IMR-90 (cell line): ENCODE data around the gene SPON1. TPM values are rescaled to one million over a fixed set of nuclear protein-coding genes. Genes with fewer than 3 reads are reported as not detected.

Experiments used
- ATAC-seq: fragments of 200-7000 bp; cut with Tn5 transposase; 2 replicates; pipeline ENCODE4 v1.9.1; 2020; ENCODE audit warnings: low read depth, mild to moderate bottlenecking, moderate library complexity
- BruUV-seq: library from RNA; stranded (reverse); fragments of 400-500 nt; replicated peaks from 2 replicates; lab custom pipeline; 2021; lab: Mats Ljungman, UMichigan
- CTCF ChIA-PET: fragments of 300-600 bp; formaldehyde crosslinking; extraction: SDS; loops from one replicate; lab custom pipeline; 2021; ENCODE audit warnings: antibody characterized with exemption; lab: Yijun Ruan, JAX
- POLR2A ChIA-PET: fragments of 300-600 bp; sonication (Branson Sonifier 250); formaldehyde crosslinking; loops from one replicate; lab custom pipeline; 2022; ENCODE audit warnings: antibody characterized with exemption; ENCODE audit not compliant: unreplicated experiment; lab: Charles Lee
- DNase-seq: peaks from one replicate; pipeline ENCODE4 v3.0.0; 2013
- H2AFZ ChIP-seq: replicated peaks from 2 replicates; pipeline ENCODE3; 2013; ENCODE audit warnings: low read length, mild to moderate bottlenecking; ENCODE audit not compliant: poor library complexity
- H2AK5ac ChIP-seq: 2 replicates; pipeline ENCODE4 v1.6.1; 2013; ENCODE audit warnings: low read depth, low read length, inconsistent platforms
- H2AK9ac ChIP-seq: replicated peaks from 2 replicates; pipeline ENCODE3; 2013; ENCODE audit warnings: mild to moderate bottlenecking, low read depth, low read length, moderate library complexity; ENCODE audit not compliant: poor library complexity
- H2BK120ac ChIP-seq: 2 replicates; pipeline ENCODE4 v1.6.1; 2013; ENCODE audit warnings: low read depth, low read length, inconsistent platforms
- H2BK15ac ChIP-seq: 3 replicates; pipeline ENCODE4 v1.6.1; 2013; ENCODE audit warnings: low read depth, low read length, inconsistent platforms
- H2BK20ac ChIP-seq: 2 replicates; pipeline ENCODE4 v1.6.1; 2013; ENCODE audit warnings: low read depth, mild to moderate bottlenecking, inconsistent platforms, low read length, moderate library complexity
- H2BK5ac ChIP-seq: 2 replicates; pipeline ENCODE4 v1.6.1; 2013; ENCODE audit warnings: mild to moderate bottlenecking, low read depth, low read length, inconsistent platforms; ENCODE audit not compliant: poor library complexity, severe bottlenecking
- H3K14ac ChIP-seq: replicated peaks from 2 replicates; pipeline ENCODE4 v1.6.1; 2013; ENCODE audit warnings: low read depth, low read length, inconsistent platforms
- H3K18ac ChIP-seq: 2 replicates; pipeline ENCODE4 v1.6.1; 2013; ENCODE audit warnings: low read depth, low read length, control low read depth
- H3K23ac ChIP-seq: 2 replicates; pipeline ENCODE4 v1.6.1; 2013; ENCODE audit warnings: low read depth, low read length, inconsistent platforms
- H3K27ac ChIP-seq: 2 replicates; pipeline ENCODE4 v1.5.1; 2013; ENCODE audit warnings: mild to moderate bottlenecking, control low read depth, low read length; ENCODE audit not compliant: insufficient read depth
- H3K27me3 ChIP-seq: 2 replicates; pipeline ENCODE4 v1.6.1; 2013; ENCODE audit warnings: low read length; ENCODE audit not compliant: control insufficient read depth, insufficient read depth
- H3K36me3 ChIP-seq: 2 replicates; pipeline ENCODE4 v1.6.1; 2013; ENCODE audit warnings: low read length, mixed read lengths; ENCODE audit not compliant: control insufficient read depth, insufficient read depth
- H3K4ac ChIP-seq: 2 replicates; pipeline ENCODE4 v1.6.1; 2013; ENCODE audit warnings: low read depth, low read length, inconsistent platforms
- H3K4me1 ChIP-seq: 2 replicates; pipeline ENCODE4 v1.6.1; 2013; ENCODE audit warnings: low read length, mixed read lengths; ENCODE audit not compliant: control insufficient read depth, insufficient read depth
- H3K4me2 ChIP-seq: 2 replicates; pipeline ENCODE4 v1.6.1; 2013; ENCODE audit warnings: low read depth, mild to moderate bottlenecking, control low read depth, low read length, moderate library complexity
- H3K4me3 ChIP-seq: 2 replicates; pipeline ENCODE4 v1.5.1; 2013; ENCODE audit warnings: low read depth, mild to moderate bottlenecking, control low read depth, low read length, moderate library complexity; ENCODE audit not compliant: insufficient read depth
- H3K56ac ChIP-seq: 2 replicates; pipeline ENCODE4 v1.6.1; 2013; ENCODE audit warnings: low read length, inconsistent platforms; ENCODE audit not compliant: insufficient read depth; ENCODE audit errors: extremely low read depth
- H3K79me1 ChIP-seq, 2 experiments: 2 replicates each; pipeline ENCODE4 v1.6.1; 2013; ENCODE audit warnings: low read length in 2 of 2, inconsistent platforms in 1 of 2, low read depth in 1 of 2
- H3K9ac ChIP-seq: 2 replicates; pipeline ENCODE4 v1.6.1; 2013; ENCODE audit warnings: low read depth, low read length, control low read depth
- H3K9me1 ChIP-seq: 2 replicates; pipeline ENCODE4 v1.6.1; 2013; ENCODE audit warnings: low read length, inconsistent platforms; ENCODE audit not compliant: insufficient read depth
- H3K9me3 ChIP-seq: 2 replicates; pipeline ENCODE4 v1.6.1; 2013; ENCODE audit warnings: low read length; ENCODE audit not compliant: control insufficient read depth, insufficient read depth
- H4K20me1 ChIP-seq: 2 replicates; pipeline ENCODE4 v1.6.1; 2013; ENCODE audit warnings: low read length, inconsistent platforms; ENCODE audit not compliant: insufficient read depth
- H4K5ac ChIP-seq: 2 replicates; pipeline ENCODE4 v1.6.1; 2013; ENCODE audit warnings: mild to moderate bottlenecking, low read depth, low read length, control low read depth
- H4K8ac ChIP-seq, 2 experiments: 2 replicates each; pipeline ENCODE4 v1.6.1; 2013; ENCODE audit warnings: low read depth in 2 of 2, low read length in 2 of 2, control low read depth in 1 of 2, inconsistent platforms in 1 of 2
- H4K91ac ChIP-seq: 2 replicates; pipeline ENCODE4 v1.6.1; 2013; ENCODE audit warnings: low read depth, low read length, inconsistent platforms; ENCODE audit not compliant: insufficient read depth
- MAZ ChIP-seq: IDR thresholded peaks from 2 replicates; pipeline ENCODE4 v1.6.1; 2012; ENCODE audit warnings: low read depth, mild to moderate bottlenecking, low read length, improper control_type of control experiment, moderate library complexity, borderline replicate concordance
- NFE2L2 ChIP-seq: fragments of 150-350 bp; IDR thresholded peaks from 2 replicates; pipeline ENCODE4 v1.6.1; 2016; ENCODE audit warnings: low read depth, mild to moderate bottlenecking, low read length
- RCOR1 ChIP-seq: IDR thresholded peaks from 2 replicates; pipeline ENCODE4 v1.6.1; 2012; ENCODE audit warnings: mild to moderate bottlenecking, low read length, improper control_type of control experiment; ENCODE audit not compliant: insufficient replicate concordance
- SMC3 ChIP-seq: fragments of 150-350 bp; IDR thresholded peaks from 2 replicates; pipeline ENCODE4 v1.6.1; 2016; ENCODE audit warnings: low read depth, mild to moderate bottlenecking, antibody characterized with exemption, low read length, moderate library complexity
- USF2 ChIP-seq: fragments of 150-350 bp; IDR thresholded peaks from 2 replicates; pipeline ENCODE4 v1.6.1; 2017; ENCODE audit warnings: mild to moderate bottlenecking, antibody characterized with exemption, low read length, low read depth
- WGBS, 2 experiments: methylation state at CpG; one replicate each; pipeline versions ENCODE4 v1.1.5 to v1.1.7; 2013; ENCODE audit warnings: missing lambda C conversion rate in 2 of 2; ENCODE audit not compliant: insufficient read length in 1 of 2; ENCODE audit errors: extremely low coverage in 2 of 2; 5-methylcytosine and 5-hydroxymethylcytosine counted together
- dilution Hi-C: fragments of 300-500 bp; cut with HindIII; formaldehyde crosslinking; loops from one replicate; pipeline ENCODE4 v1.14.3; 2018; ENCODE audit warnings: low sequenced_read_pairs; ENCODE audit not compliant: unreplicated experiment
- in situ Hi-C: fragments of 300-500 bp; cut with MboI; formaldehyde crosslinking; loops from 3 replicates; pipeline ENCODE4 v1.14.3; 2019; ENCODE audit warnings: low sequenced_read_pairs, inconsistent platforms, mixed read lengths
- intact Hi-C: fragments of 100-400 bp; cut with micrococcal nuclease; formaldehyde crosslinking; loops from 2 replicates; pipeline ENCODE4 v1.10.0; 2022
- polyA plus RNA-seq, 3 experiments: library from polyadenylated mRNA; depleted of rRNA; stranded (reverse); fragments of >200 nt; gene quantifications; 2 replicates each; pipeline ENCODE4 v1.2.3, GENCODE V29; 2012; ENCODE audit warnings: low replicate concordance in 1 of 3
- total RNA-seq: library from RNA; depleted of rRNA; stranded (reverse); fragments of >200 nt; gene quantifications from 2 replicates; pipeline ENCODE4 v1.2.3, GENCODE V29; 2012
- TF ChIP-seq, protein P1 (sequence below): conservative IDR thresholded peaks from 2 replicates; pipeline ENCODE4 v1.5.1; 2012; ENCODE audit warnings: mild to moderate bottlenecking, low read depth, low read length, improper control_type of control experiment

SPON1 gene
- total and polyA plus RNA-seq, 2 of the 4 experiments (the other 2 are of a cell fraction): 0.62 to 0.72 TPM

GRCh38 chr11:14067686-14068085 is 105.2 kb downstream of the SPON1 start:
- no peak overlapping the region for H2BK5ac ChIP-seq
- TF ChIP-seq NFE2L2: no peak
- TF ChIP-seq USF2: no peak
- TF ChIP-seq, protein P1, sequence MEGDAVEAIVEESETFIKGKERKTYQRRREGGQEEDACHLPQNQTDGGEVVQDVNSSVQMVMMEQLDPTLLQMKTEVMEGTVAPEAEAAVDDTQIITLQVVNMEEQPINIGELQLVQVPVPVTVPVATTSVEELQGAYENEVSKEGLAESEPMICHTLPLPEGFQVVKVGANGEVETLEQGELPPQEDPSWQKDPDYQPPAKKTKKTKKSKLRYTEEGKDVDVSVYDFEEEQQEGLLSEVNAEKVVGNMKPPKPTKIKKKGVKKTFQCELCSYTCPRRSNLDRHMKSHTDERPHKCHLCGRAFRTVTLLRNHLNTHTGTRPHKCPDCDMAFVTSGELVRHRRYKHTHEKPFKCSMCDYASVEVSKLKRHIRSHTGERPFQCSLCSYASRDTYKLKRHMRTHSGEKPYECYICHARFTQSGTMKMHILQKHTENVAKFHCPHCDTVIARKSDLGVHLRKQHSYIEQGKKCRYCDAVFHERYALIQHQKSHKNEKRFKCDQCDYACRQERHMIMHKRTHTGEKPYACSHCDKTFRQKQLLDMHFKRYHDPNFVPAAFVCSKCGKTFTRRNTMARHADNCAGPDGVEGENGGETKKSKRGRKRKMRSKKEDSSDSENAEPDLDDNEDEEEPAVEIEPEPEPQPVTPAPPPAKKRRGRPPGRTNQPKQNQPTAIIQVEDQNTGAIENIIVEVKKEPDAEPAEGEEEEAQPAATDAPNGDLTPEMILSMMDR: no peak
- TF ChIP-seq SMC3: no peak
- TF ChIP-seq MAZ: no peak
- no peak for TF ChIP-seq RCOR1
- no peak overlapping the region for H3K56ac ChIP-seq
- H4K8ac ChIP-seq: no peak overlapping the region
- no peaks in the 10 kb centered on the region for H3K9me1 ChIP-seq
- dilution Hi-C loops: no loop called here
- ChIA-PET POLR2A (no interaction called here), CTCF (interaction anchor here (1.0 kb wide), 1 partner anchor 10 kb away, joined by 3 read pairs; no protein-coding TSS in a partner anchor)
- no peak overlapping the region for H3K18ac ChIP-seq
- no peaks in the 10 kb centered on the region for H4K20me1 ChIP-seq
- H2AK9ac ChIP-seq: no peak overlapping the region
- no CpG with 5 or more reads among the region's 3 CpGs for WGBS, 2 experiments
- no peak overlapping the region for H3K4ac ChIP-seq
- in situ Hi-C loops: no loop called here
- intact Hi-C loops: no loop called here
- H3K9ac ChIP-seq: no peak overlapping the region
- H3K23ac ChIP-seq: no peak overlapping the region
- H2BK120ac ChIP-seq: no peak overlapping the region
- ATAC-seq (no peak), DNase-seq (no peak)
- no peaks in the 10 kb centered on the region for H3K9me3 ChIP-seq
- H3K36me3 ChIP-seq: no peaks in the 10 kb centered on the region
- H3K14ac ChIP-seq: no peak overlapping the region
- no peak overlapping the region for H2BK20ac ChIP-seq
- H2BK15ac ChIP-seq: no peak overlapping the region
- H3K4me3 ChIP-seq: no peak overlapping the region
- H2AK5ac ChIP-seq: no peak overlapping the region
- H3K4me1 ChIP-seq: no peaks in the 10 kb centered on the region
- H2AFZ ChIP-seq: no peak overlapping the region
- no peak overlapping the region for H4K91ac ChIP-seq
- BruUV-seq: no TSS peak
- no peak overlapping the region for H3K27ac ChIP-seq
- peaks cover 2% of the 10 kb centered on the region; the same call in 1 of the 2 replicates for H3K27me3 ChIP-seq
- no peak overlapping the region for H3K4me2 ChIP-seq
- H3K79me1 ChIP-seq: no peaks in the 10 kb centered on the region
- no peak overlapping the region for H4K5ac ChIP-seq
